ENCODE data around the gene TRIM29.

DNA sequence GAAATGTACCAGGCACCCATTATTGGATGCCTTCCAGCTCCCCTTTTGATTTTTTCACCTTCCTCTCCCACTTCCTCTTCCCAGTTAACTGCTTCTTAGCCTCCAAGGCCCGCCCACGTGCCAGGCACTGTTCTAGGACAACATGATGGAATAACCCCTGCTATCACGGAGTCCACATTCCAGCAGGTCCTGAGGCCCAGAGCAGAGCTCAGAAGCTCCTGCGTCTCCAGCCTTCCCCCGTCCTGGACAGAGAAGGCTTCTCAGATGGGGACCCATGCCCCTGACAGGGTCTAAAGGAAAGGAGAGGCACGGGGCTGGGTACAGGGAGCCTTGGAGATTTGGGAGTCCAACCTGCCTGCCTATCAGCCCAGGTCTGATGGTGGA is 29.1 kb downstream of the TRIM29 start:
- TF ChIP-seq, protein P1, sequence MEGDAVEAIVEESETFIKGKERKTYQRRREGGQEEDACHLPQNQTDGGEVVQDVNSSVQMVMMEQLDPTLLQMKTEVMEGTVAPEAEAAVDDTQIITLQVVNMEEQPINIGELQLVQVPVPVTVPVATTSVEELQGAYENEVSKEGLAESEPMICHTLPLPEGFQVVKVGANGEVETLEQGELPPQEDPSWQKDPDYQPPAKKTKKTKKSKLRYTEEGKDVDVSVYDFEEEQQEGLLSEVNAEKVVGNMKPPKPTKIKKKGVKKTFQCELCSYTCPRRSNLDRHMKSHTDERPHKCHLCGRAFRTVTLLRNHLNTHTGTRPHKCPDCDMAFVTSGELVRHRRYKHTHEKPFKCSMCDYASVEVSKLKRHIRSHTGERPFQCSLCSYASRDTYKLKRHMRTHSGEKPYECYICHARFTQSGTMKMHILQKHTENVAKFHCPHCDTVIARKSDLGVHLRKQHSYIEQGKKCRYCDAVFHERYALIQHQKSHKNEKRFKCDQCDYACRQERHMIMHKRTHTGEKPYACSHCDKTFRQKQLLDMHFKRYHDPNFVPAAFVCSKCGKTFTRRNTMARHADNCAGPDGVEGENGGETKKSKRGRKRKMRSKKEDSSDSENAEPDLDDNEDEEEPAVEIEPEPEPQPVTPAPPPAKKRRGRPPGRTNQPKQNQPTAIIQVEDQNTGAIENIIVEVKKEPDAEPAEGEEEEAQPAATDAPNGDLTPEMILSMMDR (IDR thresholded peaks at IDR 0.05) = no peak
- no peak for TF ChIP-seq POLR2A (IDR thresholded peaks at IDR 0.05)
